Natural killer cell (primary cell): ENCODE data around the gene S1PR2. TPM values are rescaled to one million over a fixed set of nuclear protein-coding genes. Genes with fewer than 3 reads are reported as not detected.

Experiments
- ATAC-seq, 3 donors: fragments of 150-1000 bp in 2 of 3; fragments of 200-7000 bp in 1 of 3; cut with Tn5 transposase; 1 replicate in 1 of 3; 2 replicates in 2 of 3; pipeline ENCODE4 v1.10.0; 2021; ENCODE audit warnings: mild to moderate bottlenecking in 2 of 3, moderate library complexity in 2 of 3
- DNase-seq, 2 donors: peaks; one replicate each; pipeline versions ENCODE4 v3.0.0 to v3.0.0-alpha.2; 2013 to 2021; ENCODE audit warnings: mixed read lengths in 1 of 2
- H3K27ac ChIP-seq: one replicate; pipeline ENCODE4 v1.5.1; 2013; ENCODE audit warnings: mild to moderate bottlenecking, low read length
- H3K27me3 ChIP-seq: one replicate; pipeline ENCODE4 v1.6.1; 2013; ENCODE audit warnings: low read length; ENCODE audit not compliant: control insufficient read depth, insufficient read depth
- H3K36me3 ChIP-seq: one replicate; pipeline ENCODE4 v1.6.1; 2013; ENCODE audit warnings: low read length; ENCODE audit not compliant: control insufficient read depth, insufficient read depth
- H3K4me1 ChIP-seq: one replicate; pipeline ENCODE4 v1.6.1; 2013; ENCODE audit warnings: low read length; ENCODE audit not compliant: control insufficient read depth, insufficient read depth
- H3K4me3 ChIP-seq: one replicate; pipeline ENCODE4 v1.5.1; 2013; ENCODE audit warnings: low read length
- H3K9me3 ChIP-seq: one replicate; pipeline ENCODE4 v1.6.1; 2013; ENCODE audit warnings: low read length; ENCODE audit not compliant: control insufficient read depth, insufficient read depth
- H3K27ac Mint-ChIP-seq, 2 donors: one replicate each; pipeline ENCODE4 v1.8.0; 2022; ENCODE audit warnings: mild to moderate bottlenecking in 2 of 2, mixed read lengths in 2 of 2, moderate library complexity in 1 of 2
- H3K27me3 Mint-ChIP-seq, 2 donors: one replicate each; pipeline ENCODE4 v1.8.0; 2022; ENCODE audit warnings: low read depth in 2 of 2, mixed read lengths in 2 of 2
- H3K36me3 Mint-ChIP-seq: one replicate; pipeline ENCODE4 v1.8.0; 2022; ENCODE audit warnings: mixed read lengths
- H3K4me1 Mint-ChIP-seq, 2 donors: one replicate each; pipeline ENCODE4 v1.8.0; 2022; ENCODE audit warnings: mixed read lengths in 2 of 2
- H3K4me3 Mint-ChIP-seq: one replicate; pipeline ENCODE4 v1.8.0; 2022; ENCODE audit warnings: mild to moderate bottlenecking, moderate library complexity, mixed read lengths
- H3K9me3 Mint-ChIP-seq, 2 donors: one replicate each; pipeline ENCODE4 v1.8.0; 2022; ENCODE audit warnings: mixed read lengths in 2 of 2
- WGBS: methylation state at CpG from one replicate; pipeline ENCODE4 v1.1.7; 2013; ENCODE audit warnings: missing lambda C conversion rate; ENCODE audit not compliant: insufficient coverage; 5-methylcytosine and 5-hydroxymethylcytosine counted together
- intact Hi-C: fragments of 100-400 bp; cut with micrococcal nuclease; formaldehyde crosslinking; loops from one replicate; pipeline ENCODE4 v1.14.2; 2022
- total RNA-seq, 4 donors: library from RNA; stranded (reverse); fragments of 120-200 nt in 1 of 4; gene quantifications; one replicate each; pipeline versions ENCODE4 v1.2.3 to v1.2.4, GENCODE V29; 2013 to 2022
- TF ChIP-seq, protein P1 (sequence below): fragments of 200-600 bp; IDR thresholded peaks from one replicate; pipeline ENCODE4 v1.8.0; 2022; ENCODE audit warnings: antibody characterized with exemption

S1PR2 gene
- total RNA-seq, 3 donors from 2014 or later (not counting 1 experiment from before 2014, with no cell fraction given): 6.8 to 12.6 (median 9.5) TPM

GRCh38 chr19:10259162-10259905, 28.2 kb upstream of the S1PR2 start:
- Mint-ChIP-seq H3K36me3 (peaks cover 9% of the 10 kb centered on the region), H3K27me3 (no peaks in the 10 kb centered on the region), H3K4me1 (peaks cover 0 to 7% of the 10 kb centered on the region in 2 donors), H3K4me3 (no peak overlapping the region), H3K27ac (no peak overlapping the region), H3K9me3 (no peaks in the 10 kb centered on the region)
- intact Hi-C loops: loop anchor here (1.0 kb wide), 1 partner anchor 130 kb away; no protein-coding TSS in a partner anchor
- no peak overlapping the region for H3K4me3 ChIP-seq
- no peaks in the 10 kb centered on the region for H3K27me3 ChIP-seq
- no peaks in the 10 kb centered on the region for H3K9me3 ChIP-seq
- 76% methylated on average over 32 of the region's 32 CpGs for WGBS
- H3K27ac ChIP-seq: no peak overlapping the region
- peaks cover 33% of the 10 kb centered on the region for H3K36me3 ChIP-seq
- DNase-seq: peak; percentile 73 to 95
- peak; percentile 81 to 96 (median 90) for ATAC-seq
- H3K4me1 ChIP-seq: peaks cover 3% of the 10 kb centered on the region
- TF ChIP-seq, protein P1, sequence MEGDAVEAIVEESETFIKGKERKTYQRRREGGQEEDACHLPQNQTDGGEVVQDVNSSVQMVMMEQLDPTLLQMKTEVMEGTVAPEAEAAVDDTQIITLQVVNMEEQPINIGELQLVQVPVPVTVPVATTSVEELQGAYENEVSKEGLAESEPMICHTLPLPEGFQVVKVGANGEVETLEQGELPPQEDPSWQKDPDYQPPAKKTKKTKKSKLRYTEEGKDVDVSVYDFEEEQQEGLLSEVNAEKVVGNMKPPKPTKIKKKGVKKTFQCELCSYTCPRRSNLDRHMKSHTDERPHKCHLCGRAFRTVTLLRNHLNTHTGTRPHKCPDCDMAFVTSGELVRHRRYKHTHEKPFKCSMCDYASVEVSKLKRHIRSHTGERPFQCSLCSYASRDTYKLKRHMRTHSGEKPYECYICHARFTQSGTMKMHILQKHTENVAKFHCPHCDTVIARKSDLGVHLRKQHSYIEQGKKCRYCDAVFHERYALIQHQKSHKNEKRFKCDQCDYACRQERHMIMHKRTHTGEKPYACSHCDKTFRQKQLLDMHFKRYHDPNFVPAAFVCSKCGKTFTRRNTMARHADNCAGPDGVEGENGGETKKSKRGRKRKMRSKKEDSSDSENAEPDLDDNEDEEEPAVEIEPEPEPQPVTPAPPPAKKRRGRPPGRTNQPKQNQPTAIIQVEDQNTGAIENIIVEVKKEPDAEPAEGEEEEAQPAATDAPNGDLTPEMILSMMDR: peak; percentile 71

GRCh38 chr19:10258080-10258710, 27.1 kb upstream of the S1PR2 start:
- no peaks in the 10 kb centered on the region for H3K27me3 ChIP-seq
- no peaks in the 10 kb centered on the region for H3K27me3 Mint-ChIP-seq
- peaks cover 9% of the 10 kb centered on the region for H3K36me3 Mint-ChIP-seq
- peaks cover 3% of the 10 kb centered on the region for H3K4me1 ChIP-seq
- H3K4me1 Mint-ChIP-seq: peaks cover 0 to 15% of the 10 kb centered on the region in 2 donors
- H3K4me3 Mint-ChIP-seq: no peak overlapping the region
- intact Hi-C loops: no loop called here
- TF ChIP-seq, protein P1: no peak
- no peaks in the 10 kb centered on the region for H3K9me3 Mint-ChIP-seq
- no peak for ATAC-seq
- peaks cover 36% of the 10 kb centered on the region for H3K36me3 ChIP-seq
- H3K27ac Mint-ChIP-seq: no peak overlapping the region
- no peak overlapping the region for H3K27ac ChIP-seq
- no peaks in the 10 kb centered on the region for H3K9me3 ChIP-seq
- H3K4me3 ChIP-seq: no peak overlapping the region
- no peak for DNase-seq
- WGBS: 96% methylated on average over 18 of the region's 18 CpGs

GRCh38 chr19:10256970-10257615, 26.0 kb upstream of the S1PR2 start:
- Mint-ChIP-seq H3K4me3 (no peak overlapping the region), H3K36me3 (peaks cover 9% of the 10 kb centered on the region), H3K27ac (no peak overlapping the region), H3K4me1 (peaks cover 0 to 24% of the 10 kb centered on the region in 2 donors), H3K27me3 (no peaks in the 10 kb centered on the region), H3K9me3 (no peaks in the 10 kb centered on the region)
- Histone ChIP-seq H3K36me3 (peaks cover 36% of the 10 kb centered on the region), H3K4me3 (no peak overlapping the region), H3K4me1 (peaks cover 14% of the 10 kb centered on the region), H3K27me3 (no peaks in the 10 kb centered on the region), H3K27ac (no peak overlapping the region), H3K9me3 (no peaks in the 10 kb centered on the region)
- intact Hi-C loops: no loop called here
- TF ChIP-seq, protein P1: no peak
- 96% methylated on average over 9 of the region's 9 CpGs for WGBS
- no peak for ATAC-seq
- no peak for DNase-seq
